Neural progenitor cell (in vitro differentiated cells): Measurements from ENCODE around the gene SNAPC4. TPM values are rescaled to one million over a fixed set of nuclear protein-coding genes. Genes with fewer than 3 reads are reported as not detected.

Experiments used
- DNase-seq: peaks from one replicate; pipeline ENCODE4 v3.0.0-alpha.2; 2016; ENCODE audit warnings: low spot score
- H2AFZ ChIP-seq: fragments of 200-600 bp; sonication (generic); replicated peaks from 2 replicates; pipeline ENCODE4 v1.6.1; 2016; ENCODE audit warnings: antibody characterized with exemption
- H3F3A ChIP-seq: fragments of 200-600 bp; sonication (generic); 2 replicates; pipeline ENCODE4 v1.6.1; 2016; ENCODE audit warnings: antibody characterized with exemption, low read depth
- H3K27ac ChIP-seq: fragments of 200-600 bp; sonication (generic); 2 replicates; pipeline ENCODE4 v1.5.1; 2016; ENCODE audit warnings: mild to moderate bottlenecking
- H3K27me3 ChIP-seq: fragments of 200-600 bp; sonication (generic); 2 replicates; pipeline ENCODE4 v1.6.1; 2016; ENCODE audit warnings: mild to moderate bottlenecking, moderate library complexity
- H3K36me3 ChIP-seq: fragments of 200-600 bp; sonication (generic); 2 replicates; pipeline ENCODE4 v1.5.1; 2016
- H3K4me1 ChIP-seq: fragments of 200-600 bp; sonication (generic); 2 replicates; pipeline ENCODE4 v1.6.1; 2016; ENCODE audit warnings: mixed run types
- H3K4me2 ChIP-seq: fragments of 200-600 bp; sonication (generic); 2 replicates; pipeline ENCODE4 v1.6.1; 2016
- H3K4me3 ChIP-seq: fragments of 200-600 bp; sonication (generic); 2 replicates; pipeline ENCODE4 v1.5.1; 2016
- H3K79me2 ChIP-seq: fragments of 200-600 bp; sonication (generic); 2 replicates; pipeline ENCODE4 v1.6.1; 2016; ENCODE audit warnings: low read depth
- H3K9ac ChIP-seq: fragments of 200-600 bp; sonication (generic); 2 replicates; pipeline ENCODE4 v1.6.1; 2016
- H3K9me3 ChIP-seq: fragments of 200-600 bp; sonication (generic); 2 replicates; pipeline ENCODE4 v1.5.1; 2016; ENCODE audit warnings: low read depth
- H4K20me1 ChIP-seq: fragments of 200-600 bp; sonication (generic); 2 replicates; pipeline ENCODE4 v1.6.1; 2016; ENCODE audit warnings: low read depth
- H3K27ac Mint-ChIP-seq: 3 replicates; pipeline ENCODE4 v1.8.0; 2021; ENCODE audit warnings: mixed read lengths
- H3K27me3 Mint-ChIP-seq: 2 replicates; pipeline ENCODE4 v1.8.0; 2022; ENCODE audit warnings: low read depth, mild to moderate bottlenecking, inconsistent platforms, moderate library complexity, mixed read lengths; ENCODE audit not compliant: insufficient read depth
- H3K36me3 Mint-ChIP-seq: 3 replicates; pipeline ENCODE4 v1.8.0; 2021; ENCODE audit warnings: mixed read lengths
- H3K4me1 Mint-ChIP-seq: 3 replicates; pipeline ENCODE4 v1.8.0; 2021; ENCODE audit warnings: mixed read lengths
- H3K4me3 Mint-ChIP-seq: 3 replicates; pipeline ENCODE4 v1.8.0; 2021; ENCODE audit warnings: mild to moderate bottlenecking, moderate library complexity, mixed read lengths
- H3K9me3 Mint-ChIP-seq: 3 replicates; pipeline ENCODE4 v1.8.0; 2020; ENCODE audit warnings: mixed read lengths
- EZH2 ChIP-seq: fragments of 200-600 bp; sonication (generic); IDR thresholded peaks from 2 replicates; pipeline ENCODE4 v1.6.1; 2017; ENCODE audit warnings: antibody characterized with exemption, mild to moderate bottlenecking, moderate library complexity
- EZH2phosphoT487 ChIP-seq: fragments of 200-600 bp; sonication (generic); IDR thresholded peaks from 2 replicates; pipeline ENCODE4 v1.6.1; 2017; ENCODE audit warnings: antibody characterized with exemption
- total RNA-seq: library from RNA; depleted of rRNA; stranded (reverse); fragments of >200 nt; gene quantifications from 2 replicates; pipeline ENCODE4 v1.2.3, GENCODE V29; 2015; ENCODE audit warnings: low replicate concordance
- TF ChIP-seq, protein P1 (sequence below): fragments of 200-600 bp; sonication (generic); IDR thresholded peaks from 2 replicates; pipeline ENCODE4 v1.5.1; 2017; ENCODE audit warnings: antibody characterized with exemption, mild to moderate bottlenecking

The SNAPC4 gene
- total RNA-seq, 1 donor from 2014 or later, result 6.8 TPM

DNA sequence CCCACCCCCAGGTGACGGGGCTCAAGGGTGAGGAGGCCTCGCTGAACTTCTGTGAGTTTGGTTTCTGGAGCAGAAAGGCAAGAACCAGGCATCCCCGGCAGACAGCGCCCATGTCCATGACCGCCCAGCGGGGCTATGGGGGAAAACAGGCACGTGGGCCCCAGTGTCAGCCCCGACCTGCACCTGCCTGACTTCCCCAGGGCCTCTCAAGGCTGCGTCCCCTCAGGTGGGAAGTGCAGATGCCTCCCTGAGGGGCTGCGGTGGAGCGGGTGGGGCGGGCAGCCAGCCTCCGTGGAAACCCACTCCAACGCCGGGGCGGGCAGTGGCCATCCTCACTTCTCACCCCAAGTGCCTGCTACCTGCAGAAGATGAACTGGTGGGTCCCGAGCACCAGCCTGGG lies 19.6 kb downstream of the SNAPC4 start:
- no peak overlapping the region for H3K27ac ChIP-seq
- H3K4me1 Mint-ChIP-seq, result no peaks in the 10 kb centered on the region
- peaks cover 3% of the 10 kb centered on the region for H3K36me3 Mint-ChIP-seq
- no peaks in the 10 kb centered on the region for H3K79me2 ChIP-seq
- peaks cover 3% of the 10 kb centered on the region for H3K36me3 ChIP-seq
- no peak overlapping the region for H3K27ac Mint-ChIP-seq
- H3K4me2 ChIP-seq, result no peak overlapping the region
- H3K4me1 ChIP-seq, result no peaks in the 10 kb centered on the region
- H3K4me3 ChIP-seq, result no peak overlapping the region
- TF ChIP-seq, protein P1, sequence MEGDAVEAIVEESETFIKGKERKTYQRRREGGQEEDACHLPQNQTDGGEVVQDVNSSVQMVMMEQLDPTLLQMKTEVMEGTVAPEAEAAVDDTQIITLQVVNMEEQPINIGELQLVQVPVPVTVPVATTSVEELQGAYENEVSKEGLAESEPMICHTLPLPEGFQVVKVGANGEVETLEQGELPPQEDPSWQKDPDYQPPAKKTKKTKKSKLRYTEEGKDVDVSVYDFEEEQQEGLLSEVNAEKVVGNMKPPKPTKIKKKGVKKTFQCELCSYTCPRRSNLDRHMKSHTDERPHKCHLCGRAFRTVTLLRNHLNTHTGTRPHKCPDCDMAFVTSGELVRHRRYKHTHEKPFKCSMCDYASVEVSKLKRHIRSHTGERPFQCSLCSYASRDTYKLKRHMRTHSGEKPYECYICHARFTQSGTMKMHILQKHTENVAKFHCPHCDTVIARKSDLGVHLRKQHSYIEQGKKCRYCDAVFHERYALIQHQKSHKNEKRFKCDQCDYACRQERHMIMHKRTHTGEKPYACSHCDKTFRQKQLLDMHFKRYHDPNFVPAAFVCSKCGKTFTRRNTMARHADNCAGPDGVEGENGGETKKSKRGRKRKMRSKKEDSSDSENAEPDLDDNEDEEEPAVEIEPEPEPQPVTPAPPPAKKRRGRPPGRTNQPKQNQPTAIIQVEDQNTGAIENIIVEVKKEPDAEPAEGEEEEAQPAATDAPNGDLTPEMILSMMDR, result no peak
- no peak for TF ChIP-seq EZH2phosphoT487
- no peak for TF ChIP-seq EZH2
- no peaks in the 10 kb centered on the region for H3K9me3 Mint-ChIP-seq
- H3F3A ChIP-seq, result no peaks in the 10 kb centered on the region
- H2AFZ ChIP-seq, result no peak overlapping the region
- no peak overlapping the region for H3K9ac ChIP-seq
- no peaks in the 10 kb centered on the region for H3K27me3 ChIP-seq
- H3K9me3 ChIP-seq, result no peaks in the 10 kb centered on the region
- DNase-seq, result no peak
- no peaks in the 10 kb centered on the region for H4K20me1 ChIP-seq
- no peak overlapping the region for H3K4me3 Mint-ChIP-seq
- H3K27me3 Mint-ChIP-seq, result peaks cover 2% of the 10 kb centered on the region

GRCh38 chr9:136379891-136380290 lies 20.1 kb downstream of the SNAPC4 start:
- Histone ChIP-seq H3K27ac (no peak overlapping the region), H3K4me3 (no peak overlapping the region), H3K27me3 (no peaks in the 10 kb centered on the region), H3F3A (no peaks in the 10 kb centered on the region), H3K9ac (no peak overlapping the region), H3K4me1 (no peaks in the 10 kb centered on the region), H3K36me3 (peaks cover 3% of the 10 kb centered on the region), H3K9me3 (no peaks in the 10 kb centered on the region), H3K79me2 (no peaks in the 10 kb centered on the region), H4K20me1 (no peaks in the 10 kb centered on the region), H3K4me2 (no peak overlapping the region), H2AFZ (no peak overlapping the region)
- Mint-ChIP-seq H3K9me3 (no peaks in the 10 kb centered on the region), H3K4me3 (no peak overlapping the region), H3K4me1 (no peaks in the 10 kb centered on the region), H3K27ac (no peak overlapping the region), H3K27me3 (peaks cover 2% of the 10 kb centered on the region), H3K36me3 (peaks cover 3% of the 10 kb centered on the region)
- no peak for DNase-seq
- TF ChIP-seq, protein P1, result no peak
- TF ChIP-seq EZH2, result no peak

DNA sequence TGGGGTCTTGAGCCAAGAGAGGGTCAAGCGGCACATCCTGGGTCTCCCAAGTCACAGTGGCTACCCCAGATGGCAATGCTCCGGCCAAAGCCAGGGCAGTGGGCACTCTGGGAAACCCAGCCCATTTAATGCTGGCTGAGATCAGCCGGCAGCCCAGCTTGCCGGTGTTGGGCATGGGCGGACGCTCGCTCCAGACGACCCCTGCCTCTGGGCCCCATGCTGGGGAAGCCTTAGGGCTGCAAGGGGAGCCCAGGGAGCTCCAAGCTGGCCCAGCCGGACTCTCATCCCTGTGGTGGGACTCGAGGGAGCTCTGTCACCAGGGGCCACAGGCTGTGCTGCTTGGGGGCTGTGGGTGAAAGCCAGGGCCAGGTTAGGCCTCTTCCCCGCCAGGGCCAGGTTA lies 20.6 kb downstream of the SNAPC4 start:
- no peaks in the 10 kb centered on the region for H3K4me1 ChIP-seq
- Mint-ChIP-seq H3K27me3 (peaks cover 2% of the 10 kb centered on the region), H3K4me1 (no peaks in the 10 kb centered on the region), H3K36me3 (no peaks in the 10 kb centered on the region), H3K4me3 (no peak overlapping the region), H3K9me3 (no peaks in the 10 kb centered on the region), H3K27ac (no peak overlapping the region)
- H3K27me3 ChIP-seq, result no peaks in the 10 kb centered on the region
- H3K36me3 ChIP-seq, result no peaks in the 10 kb centered on the region
- no peak overlapping the region for H2AFZ ChIP-seq
- no peak overlapping the region for H3K4me3 ChIP-seq
- no peak overlapping the region for H3K4me2 ChIP-seq
- no peaks in the 10 kb centered on the region for H3F3A ChIP-seq
- no peaks in the 10 kb centered on the region for H4K20me1 ChIP-seq
- H3K9me3 ChIP-seq, result no peaks in the 10 kb centered on the region
- no peak overlapping the region for H3K27ac ChIP-seq
- TF ChIP-seq EZH2phosphoT487 (no peak), EZH2 (no peak)
- TF ChIP-seq, protein P1, result no peak
- DNase-seq, result no peak
- H3K9ac ChIP-seq, result no peak overlapping the region
- H3K79me2 ChIP-seq, result no peaks in the 10 kb centered on the region

DNA sequence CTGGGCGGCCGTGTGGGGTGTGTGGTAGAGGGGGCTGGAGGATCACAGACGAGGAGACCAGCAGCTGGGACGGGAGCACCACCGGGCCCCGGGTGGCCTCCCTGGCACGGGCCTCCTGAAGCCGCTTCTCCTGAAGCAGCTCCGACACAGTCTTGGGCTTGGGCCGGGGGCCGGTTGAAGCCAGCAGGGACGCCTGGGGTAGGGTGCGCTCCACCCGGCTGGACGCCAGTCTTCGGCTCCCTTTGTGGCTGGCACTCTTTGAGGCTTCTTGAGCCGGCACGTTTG lies 21.0 kb downstream of the SNAPC4 start:
- H3K79me2 ChIP-seq, result no peaks in the 10 kb centered on the region
- DNase-seq, result no peak
- H3K9me3 ChIP-seq, result no peaks in the 10 kb centered on the region
- no peaks in the 10 kb centered on the region for H3K27me3 ChIP-seq
- H3K4me1 ChIP-seq, result no peaks in the 10 kb centered on the region
- H3K9ac ChIP-seq, result no peak overlapping the region
- no peaks in the 10 kb centered on the region for H3K36me3 ChIP-seq
- H3K27ac ChIP-seq, result no peak overlapping the region
- H2AFZ ChIP-seq, result no peak overlapping the region
- Mint-ChIP-seq H3K36me3 (no peaks in the 10 kb centered on the region), H3K27me3 (peaks cover 2% of the 10 kb centered on the region), H3K27ac (no peak overlapping the region), H3K4me1 (no peaks in the 10 kb centered on the region), H3K9me3 (no peaks in the 10 kb centered on the region), H3K4me3 (no peak overlapping the region)
- no peak overlapping the region for H3K4me2 ChIP-seq
- no peaks in the 10 kb centered on the region for H3F3A ChIP-seq
- TF ChIP-seq EZH2, result no peak
- TF ChIP-seq, protein P1, result no peak
- TF ChIP-seq EZH2phosphoT487, result no peak
- no peak overlapping the region for H3K4me3 ChIP-seq
- no peaks in the 10 kb centered on the region for H4K20me1 ChIP-seq
